K562 (cell line): ENCODE data around the gene GPR162. TPM values are rescaled to one million over a fixed set of nuclear protein-coding genes. Genes with fewer than 3 reads are reported as not detected.
"Not testable (repeated sequence)": the region's sequence is repeated elsewhere in the genome, so short reads cannot be mapped to it uniquely, and the experiment has no call there.

Experiments
- ATAC-seq: fragments of 200-7000 bp; cut with Tn5 transposase; 3 replicates; pipeline ENCODE4 v1.9.1; 2020; ENCODE audit warnings: moderate library complexity
- BruUV-seq: library from RNA; stranded (reverse); fragments of 400-500 nt; replicated peaks from 2 replicates; lab custom pipeline; 2021; lab: Mats Ljungman, UMichigan
- CTCF ChIA-PET: fragments of 300-600 bp; formaldehyde crosslinking; extraction: SDS; loops from one replicate; lab custom pipeline; 2021; ENCODE audit warnings: low intra/inter-chr PET ratio; lab: Yijun Ruan, JAX
- POLR2A ChIA-PET: fragments of 300-600, 350-650 bp; sonication (Branson Sonifier 250); formaldehyde crosslinking; extraction: SDS; loops from one replicate; lab custom pipeline; 2021; ENCODE audit warnings: antibody characterized with exemption, inconsistent platforms; lab: Yijun Ruan, JAX
- DNase-seq, 4 experiments: peaks; one replicate each; pipeline versions ENCODE4 v3.0.0 to v3.0.0-alpha.2; 2011 to 2018; ENCODE audit warnings: low spot score in 3 of 4, mixed read lengths in 3 of 4; ENCODE audit errors: extremely low read depth in 1 of 4
- FAIRE-seq: peaks from 2 replicates; lab custom pipeline; 2011; peaks lifted over from hg19 to GRCh38; lab: Jason Lieb, UNC
- H2AFZ ChIP-seq: 2 replicates; pipeline ENCODE4 v1.6.0; 2011; ENCODE audit warnings: low read depth, low read length, control low read depth, inconsistent platforms
- H3K27ac ChIP-seq: fragments of 200-600 bp; 3 replicates; pipeline ENCODE4 v1.8.0; 2011; ENCODE audit warnings: low read depth, mild to moderate bottlenecking, control low read depth, inconsistent platforms, low read length, moderate library complexity, mixed read lengths; ENCODE audit errors: extremely low read depth
- H3K27me3 ChIP-seq, 2 experiments: fragments of 300-600 bp in 1 of 2; 2 replicates in 1 of 2; 3 replicates in 1 of 2; pipeline versions ENCODE4 v1.6.0 to v1.8.0; 2011; ENCODE audit warnings: inconsistent platforms in 2 of 2, low read length in 2 of 2, mild to moderate bottlenecking in 1 of 2, mixed read lengths in 1 of 2, moderate library complexity in 1 of 2; ENCODE audit not compliant: control insufficient read depth in 2 of 2, insufficient read depth in 2 of 2
- H3K36me3 ChIP-seq: fragments of 300-600 bp; 3 replicates; pipeline ENCODE4 v1.8.0; 2011; ENCODE audit warnings: mild to moderate bottlenecking, low read length, inconsistent platforms; ENCODE audit not compliant: control insufficient read depth, insufficient read depth
- H3K4me1 ChIP-seq, 2 experiments: fragments of 200-600 bp in 1 of 2; replicated peaks in 1 of 2; 2 replicates in 1 of 2; 3 replicates in 1 of 2; pipeline versions ENCODE4 v1.5.1 to v1.8.0; 2011; ENCODE audit warnings: inconsistent platforms in 2 of 2, low read length in 2 of 2, mild to moderate bottlenecking in 1 of 2, mixed read lengths in 1 of 2, moderate library complexity in 1 of 2; ENCODE audit not compliant: control insufficient read depth in 2 of 2, insufficient read depth in 2 of 2
- H3K4me2 ChIP-seq: 2 replicates; pipeline ENCODE4 v1.6.1; 2011; ENCODE audit warnings: low read length, control low read depth, inconsistent platforms, mixed read lengths; ENCODE audit not compliant: insufficient read depth
- H3K4me3 ChIP-seq: fragments of 200-600 bp; sonication (generic), shearing (Covaris generic); 2 replicates; pipeline ENCODE4 v1.5.1; 2016; ENCODE audit warnings: control low read depth, inconsistent platforms
- H3K79me2 ChIP-seq: fragments of 200-600 bp; 3 replicates; pipeline ENCODE4 v1.8.0; 2011; ENCODE audit warnings: low read length, inconsistent platforms; ENCODE audit not compliant: control insufficient read depth, insufficient read depth
- H3K9ac ChIP-seq, 2 experiments: 2 replicates each; pipeline versions ENCODE4 v1.6.0 to v1.6.1; 2011; ENCODE audit warnings: low read depth in 2 of 2, low read length in 2 of 2, control low read depth in 1 of 2, inconsistent platforms in 1 of 2, mild to moderate bottlenecking in 1 of 2, mixed read lengths in 1 of 2; ENCODE audit not compliant: insufficient read depth in 1 of 2
- H3K9me1 ChIP-seq: one replicate; pipeline ENCODE4 v1.6.0; 2011; ENCODE audit warnings: inconsistent platforms, mild to moderate bottlenecking, low read length, moderate library complexity; ENCODE audit not compliant: control insufficient read depth, insufficient read depth
- H3K9me3 ChIP-seq: replicated peaks from 2 replicates; pipeline ENCODE4 v1.5.1; 2011; ENCODE audit warnings: low read depth, low read length, inconsistent platforms; ENCODE audit not compliant: control insufficient read depth, insufficient read depth
- H4K20me1 ChIP-seq: replicated peaks from 2 replicates; pipeline ENCODE4 v1.6.1; 2011; ENCODE audit warnings: low read length, inconsistent platforms, mixed read lengths; ENCODE audit not compliant: control insufficient read depth, insufficient read depth
- ARID2 ChIP-seq: fragments of 450-650 bp; IDR thresholded peaks from 2 replicates; pipeline ENCODE4 v1.6.1; 2017; ENCODE audit warnings: antibody characterized with exemption, mild to moderate bottlenecking
- EGR1 ChIP-seq: fragments of 450-650 bp; conservative IDR thresholded peaks from 2 replicates; pipeline ENCODE4 v1.6.1; 2017; ENCODE audit warnings: mild to moderate bottlenecking
- ESRRB ChIP-seq: fragments of 250-450 bp; sonication (Bioruptor Pico); IDR thresholded peaks from 2 replicates; pipeline ENCODE4 v1.5.0; 2020; ENCODE audit warnings: mild to moderate bottlenecking, moderate library complexity, borderline replicate concordance
- GABPB2 ChIP-seq: fragments of 250-450 bp; sonication (Bioruptor Pico); conservative IDR thresholded peaks from 2 replicates; pipeline ENCODE4 v1.5.1; 2021; ENCODE audit warnings: mild to moderate bottlenecking
- HIVEP1 ChIP-seq: fragments of 250-450 bp; sonication (Bioruptor Pico); IDR thresholded peaks from 2 replicates; pipeline ENCODE4 v1.4.0; 2020; ENCODE audit warnings: mild to moderate bottlenecking
- MAFF ChIP-seq: IDR thresholded peaks from 2 replicates; pipeline ENCODE4 v1.6.1; 2012; ENCODE audit warnings: low read length, improper control_type of control experiment
- MAFK ChIP-seq: IDR thresholded peaks from 2 replicates; pipeline ENCODE4 v1.6.1; 2011; ENCODE audit warnings: low read length, improper control_type of control experiment
- NR3C1 ChIP-seq: sonication (generic); formaldehyde crosslinking; IDR thresholded peaks from 2 replicates; pipeline ENCODE4 v1.8.1; 2022; ENCODE audit warnings: missing genetic modification reagents
- POLR2B ChIP-seq: fragments of 450-650 bp; IDR thresholded peaks from 2 replicates; pipeline ENCODE4 v1.6.1; 2018; ENCODE audit warnings: low read depth; ENCODE audit not compliant: partially characterized antibody
- SUPT5H ChIP-seq: fragments of 450-650 bp; IDR thresholded peaks from 2 replicates; pipeline ENCODE4 v1.6.1; 2016
- VEZF1 ChIP-seq: fragments of 200-800 bp; sonication (Bioruptor generic); IDR thresholded peaks from 2 replicates; pipeline ENCODE4 v1.6.1; 2017; ENCODE audit warnings: missing genetic modification characterization, missing compliant biosample characterization
- YBX1 ChIP-seq: fragments of 450-650 bp; IDR thresholded peaks from 2 replicates; pipeline ENCODE4 v1.7.1; 2016; ENCODE audit warnings: mild to moderate bottlenecking
- ZBTB9 ChIP-seq: fragments of 450-650 bp; formaldehyde crosslinking; IDR thresholded peaks from 2 replicates; pipeline ENCODE4 v1.4.0; 2020; ENCODE audit warnings: mild to moderate bottlenecking, moderate library complexity
- WGBS: fragments of 100-300 bp; shearing (Covaris generic); methylation state at CpG from one replicate; pipeline ENCODE4 v1.1.6; 2016; ENCODE audit warnings: low coverage, mixed read lengths; ENCODE audit not compliant: insufficient coverage; ENCODE audit errors: missing lambda C conversion rate; 5-methylcytosine and 5-hydroxymethylcytosine counted together
- in situ Hi-C: fragments of 300-500 bp; cut with MboI; formaldehyde crosslinking; loops from 4 replicates; pipeline ENCODE4 v1.15.0; 2018; ENCODE audit warnings: inconsistent platforms, mixed read lengths
- intact Hi-C: fragments of 100-400 bp; cut with micrococcal nuclease; formaldehyde crosslinking; loops from 2 replicates; pipeline ENCODE4 v1.14.2; 2022
- polyA plus RNA-seq, 8 experiments: library from polyadenylated mRNA; depleted of rRNA in 4 of 8; stranded (reverse) in 5 of 8; unstranded in 3 of 8; fragments of >200 nt; fragmentation: Nextera tagmentation in 2 of 8; fragmentation: Illumina TruSeq in 1 of 8; extraction: Ambion mirVana in 2 of 8; extraction: Trizol in 1 of 8; gene quantifications; 2 replicates each; pipeline versions ENCODE4 v1.2.1 to v1.2.3, GENCODE V29; 2011 to 2014; ENCODE audit warnings: inconsistent platforms in 1 of 8, missing spikeins in 1 of 8
- total RNA-seq, 7 experiments: library from RNA; depleted of rRNA in 6 of 7; stranded (reverse); fragments of >200 nt in 6 of 7; fragmentation: Illumina TruSeq in 2 of 7; extraction: Trizol in 2 of 7; gene quantifications; 2 replicates each; pipeline versions ENCODE4 v1.2.1 to v1.2.3, GENCODE V29; 2011 to 2021; ENCODE audit warnings: low replicate concordance in 1 of 7

GPR162 gene
- total and polyA plus RNA-seq, 9 of the 15 experiments (the other 6 are each of a cell fraction or from before 2014, with no cell fraction given) = 0.65 to 1.8 (median 1.1) TPM; not detected in 2

- TF ChIP-seq HIVEP1 = no peak
- no peak for TF ChIP-seq MAFF
- peak; percentile 52 for TF ChIP-seq SUPT5H
- no peak for TF ChIP-seq YBX1
- TF ChIP-seq EGR1 = peak; percentile 81
- TF ChIP-seq NR3C1 (CRISPR knock-in tag) = no peak
- TF ChIP-seq ESRRB (CRISPR knock-in tag) = no peak
- TF ChIP-seq POLR2B = peak; percentile 46
- no peak for TF ChIP-seq ARID2
- TF ChIP-seq MAFK = no peak
- peak; percentile 72 for TF ChIP-seq VEZF1 (CRISPR knock-in tag)
- no peak for TF ChIP-seq GABPB2 (CRISPR knock-in tag)
- TF ChIP-seq ZBTB9 (CRISPR knock-in tag) = no peak
Observed at GRCh38 chr12:6873094-6874014, 51.7 kb downstream of the GPR162 start, which contains the start of gene SPSB2 (continued).

GRCh38 chr12:6874015-6874368 is 52.4 kb downstream of the GPR162 start:
- Histone ChIP-seq H3K9ac (peak overlapping the region; percentile 83 to 94; a peak in 3 of 4 replicates), H3K36me3 (peaks cover 39% of the 10 kb centered on the region), H3K27ac (peak overlapping the region; percentile 73), H3K79me2 (peaks cover 42% of the 10 kb centered on the region), H4K20me1 (peaks cover 37% of the 10 kb centered on the region), H3K4me2 (peak overlapping the region; percentile 95), H2AFZ (peak overlapping the region; percentile 94), H3K4me3 (peak overlapping the region; percentile 73), H3K4me1 (peaks cover 25 to 41% of the 10 kb centered on the region in 2 experiments; a peak in 4 of 5 replicates)
- DNase-seq, CTCF ChIA-PET, intact Hi-C loops, H3K9me1 ChIP-seq, FAIRE-seq, H3K9me3 ChIP-seq, in situ Hi-C loops, ATAC-seq, H3K27me3 ChIP-seq, BruUV-seq: not testable (repeated sequence)
- 76% methylated on average over 4 of the region's 9 CpGs for WGBS
- POLR2A ChIA-PET = interaction anchor here (0.5 to 3.0 kb wide), 7 partner anchors 11 to 537 kb away, joined by 3 to 17 read pairs (median 3); partner anchors contain the start of genes C12orf57, CDCA3 and RNU7-1
